Kidney epithelial cell (primary cell): ENCODE measurements around the gene MCCC1. TPM values are rescaled to one million over a fixed set of nuclear protein-coding genes. Genes with fewer than 3 reads are reported as not detected.

Experiments
- DNase-seq: peaks from one replicate; pipeline ENCODE4 v3.0.0-alpha.2; 2010; ENCODE audit warnings: low read depth
- H3K27me3 ChIP-seq: 2 replicates; pipeline ENCODE4 v1.6.0; 2011; ENCODE audit warnings: low read length; ENCODE audit not compliant: control insufficient read depth, insufficient read depth
- H3K36me3 ChIP-seq: 2 replicates; pipeline ENCODE4 v1.5.1; 2011; ENCODE audit warnings: low read length; ENCODE audit not compliant: control insufficient read depth, insufficient read depth
- H3K4me3 ChIP-seq: 2 replicates; pipeline ENCODE4 v1.5.1; 2011; ENCODE audit warnings: low read depth, mild to moderate bottlenecking, control low read depth, low read length
- total RNA-seq: library from RNA; depleted of rRNA; stranded (reverse); fragments of >200 nt; gene quantifications from 2 replicates; pipeline ENCODE4 v1.2.3, GENCODE V29; 2015
- TF ChIP-seq, protein P1 (sequence below): IDR thresholded peaks from 2 replicates; pipeline ENCODE4 v1.5.1; 2011; ENCODE audit warnings: mild to moderate bottlenecking, moderate library complexity, low read length, control low read depth, inconsistent platforms; ENCODE audit not compliant: insufficient read depth, poor library complexity, severe bottlenecking

The MCCC1 gene
- total RNA-seq, 1 donor from 2014 or later = 15.9 TPM

DNA sequence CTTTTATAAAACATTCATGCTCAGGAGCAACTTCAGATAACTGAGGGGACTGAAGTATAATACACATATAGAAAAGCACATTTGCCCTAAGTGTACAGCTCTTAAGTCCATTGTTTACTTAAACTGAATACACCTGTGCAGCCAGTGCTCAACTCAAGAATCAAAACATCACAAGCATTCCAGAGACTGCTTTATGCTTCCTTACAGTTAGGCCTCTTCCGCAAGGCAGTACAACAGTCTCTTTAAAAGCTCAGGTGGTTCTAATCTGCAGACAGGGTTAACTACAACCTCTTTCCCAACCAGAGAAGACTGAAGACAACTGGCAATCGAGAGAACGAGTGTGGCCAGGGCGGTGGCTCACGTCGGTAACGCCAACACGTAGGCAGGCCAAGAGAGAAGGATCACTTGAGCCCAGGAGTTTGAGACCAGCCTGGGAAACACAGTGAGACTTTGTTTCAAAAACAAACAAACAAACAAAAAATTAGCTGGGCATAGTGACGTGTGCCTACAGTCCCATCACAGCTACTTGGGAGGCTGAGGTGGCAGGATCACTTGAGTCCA is 16.9 kb downstream of the MCCC1 start:
- no peak for DNase-seq
- Histone ChIP-seq H3K36me3 (no peaks in the 10 kb centered on the region), H3K4me3 (no peak overlapping the region), H3K27me3 (no peaks in the 10 kb centered on the region)
- TF ChIP-seq, protein P1, sequence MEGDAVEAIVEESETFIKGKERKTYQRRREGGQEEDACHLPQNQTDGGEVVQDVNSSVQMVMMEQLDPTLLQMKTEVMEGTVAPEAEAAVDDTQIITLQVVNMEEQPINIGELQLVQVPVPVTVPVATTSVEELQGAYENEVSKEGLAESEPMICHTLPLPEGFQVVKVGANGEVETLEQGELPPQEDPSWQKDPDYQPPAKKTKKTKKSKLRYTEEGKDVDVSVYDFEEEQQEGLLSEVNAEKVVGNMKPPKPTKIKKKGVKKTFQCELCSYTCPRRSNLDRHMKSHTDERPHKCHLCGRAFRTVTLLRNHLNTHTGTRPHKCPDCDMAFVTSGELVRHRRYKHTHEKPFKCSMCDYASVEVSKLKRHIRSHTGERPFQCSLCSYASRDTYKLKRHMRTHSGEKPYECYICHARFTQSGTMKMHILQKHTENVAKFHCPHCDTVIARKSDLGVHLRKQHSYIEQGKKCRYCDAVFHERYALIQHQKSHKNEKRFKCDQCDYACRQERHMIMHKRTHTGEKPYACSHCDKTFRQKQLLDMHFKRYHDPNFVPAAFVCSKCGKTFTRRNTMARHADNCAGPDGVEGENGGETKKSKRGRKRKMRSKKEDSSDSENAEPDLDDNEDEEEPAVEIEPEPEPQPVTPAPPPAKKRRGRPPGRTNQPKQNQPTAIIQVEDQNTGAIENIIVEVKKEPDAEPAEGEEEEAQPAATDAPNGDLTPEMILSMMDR = no peak

DNA sequence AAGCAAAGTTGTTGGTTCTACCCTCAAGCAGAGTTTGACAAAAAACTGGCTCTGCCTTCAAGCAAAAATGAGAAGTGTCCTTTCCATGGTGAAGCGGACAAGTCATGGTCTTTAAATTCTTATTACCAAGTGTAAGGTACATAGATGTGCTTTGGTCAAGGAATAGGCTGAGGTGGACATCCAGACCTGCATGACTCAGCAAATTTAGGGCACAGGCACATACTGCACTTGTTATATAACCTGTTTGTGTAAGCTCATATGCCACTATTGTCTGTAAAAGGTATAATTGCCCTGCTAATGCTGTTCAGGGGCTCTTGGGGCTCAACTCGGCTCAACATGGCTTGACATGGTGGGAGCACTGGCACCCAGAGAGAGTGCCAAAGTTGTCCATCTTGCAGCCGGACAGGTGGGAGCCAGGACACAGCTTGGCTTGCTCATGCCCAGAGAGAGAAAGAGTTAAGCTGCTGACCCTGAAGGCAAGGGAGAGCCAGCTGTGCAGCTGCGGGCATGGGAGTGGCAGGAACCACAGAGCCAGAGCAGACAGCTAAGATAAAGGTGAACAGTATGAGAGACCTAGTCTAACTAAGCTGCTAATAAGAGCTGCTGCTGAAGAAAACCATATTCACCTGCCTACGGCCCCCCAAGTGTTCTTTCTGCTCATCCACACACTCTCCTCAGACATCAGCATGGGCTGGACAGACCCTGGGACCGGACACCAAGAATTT is 17.7 kb downstream of the MCCC1 start:
- no peaks in the 10 kb centered on the region for H3K36me3 ChIP-seq

GRCh38 chr3:183080628-183081027 is 18.7 kb downstream of the MCCC1 start:
- Histone ChIP-seq H3K4me3 (no peak overlapping the region), H3K27me3 (no peaks in the 10 kb centered on the region), H3K36me3 (no peaks in the 10 kb centered on the region)
- TF ChIP-seq, protein P1 = no peak
- DNase-seq = no peak

More for the DNA sequence above, 17.7 kb downstream of the MCCC1 start:
- TF ChIP-seq, protein P1 = no peak
- Histone ChIP-seq H3K27me3 (no peaks in the 10 kb centered on the region), H3K4me3 (no peak overlapping the region)
- DNase-seq = no peak

DNA sequence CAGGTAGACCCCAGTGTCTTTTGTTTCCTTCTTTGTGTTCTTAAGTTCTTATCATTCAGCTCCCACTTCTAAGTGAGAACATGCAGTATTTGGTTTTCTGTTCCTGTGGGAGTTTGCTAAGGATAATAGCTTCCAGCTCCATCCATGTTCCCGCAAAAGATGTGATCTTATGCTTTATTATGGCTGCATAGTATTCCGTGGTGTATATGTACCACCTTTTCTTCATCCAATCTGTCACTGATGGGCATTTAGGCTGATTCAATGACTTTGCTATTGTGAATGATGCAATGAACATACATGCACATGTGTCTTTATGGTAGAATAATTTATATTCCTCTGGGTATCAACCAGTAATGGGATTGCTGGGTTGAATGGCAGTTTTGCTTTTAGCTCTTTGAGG is 24.4 kb downstream of the MCCC1 start:
- Histone ChIP-seq H3K27me3 (no peaks in the 10 kb centered on the region), H3K36me3 (no peaks in the 10 kb centered on the region), H3K4me3 (no peak overlapping the region)
- DNase-seq = no peak
- TF ChIP-seq, protein P1 = no peak

- TF ChIP-seq, protein P1 = no peak
- Histone ChIP-seq H3K27me3 (no peaks in the 10 kb centered on the region), H3K4me3 (no peak overlapping the region), H3K36me3 (no peaks in the 10 kb centered on the region)
- no peak for DNase-seq
Observed at GRCh38 chr3:183074261-183074660, 25.0 kb downstream of the MCCC1 start.

DNA sequence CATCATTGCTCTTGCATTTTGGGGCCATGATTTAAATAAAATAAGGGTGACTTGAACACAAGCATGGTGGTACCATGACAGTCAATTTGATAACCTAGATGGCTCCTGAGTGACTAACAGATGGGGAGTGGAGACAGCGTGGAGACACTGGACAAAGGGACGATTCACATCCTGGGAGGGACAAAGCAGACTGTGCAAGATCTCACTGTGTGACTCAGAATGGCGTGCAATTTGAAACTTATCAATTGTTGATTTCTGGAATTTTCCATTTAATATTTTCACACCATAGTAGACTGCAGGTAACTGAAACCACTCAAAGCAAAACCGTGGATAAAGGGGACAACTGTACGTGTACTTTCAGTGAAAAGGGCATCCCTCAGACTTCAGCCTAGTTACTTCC is 25.5 kb downstream of the MCCC1 start:
- DNase-seq = no peak
- TF ChIP-seq, protein P1 = no peak
- Histone ChIP-seq H3K27me3 (no peaks in the 10 kb centered on the region), H3K36me3 (no peaks in the 10 kb centered on the region), H3K4me3 (no peak overlapping the region)
